Muscle layer of duodenum (tissue), 2 donors: ENCODE data around the gene NTSR1.

Experiments used
- H3K27ac ChIP-seq: one replicate; pipeline ENCODE4 v1.7.0; 2013; ENCODE audit warnings: mild to moderate bottlenecking, low read length
- H3K27me3 ChIP-seq: one replicate; pipeline ENCODE4 v1.7.0; 2013; ENCODE audit warnings: low read depth, mild to moderate bottlenecking, control low read depth, low read length
- H3K36me3 ChIP-seq, 2 donors: one replicate each; pipeline ENCODE4 v1.7.0; 2013; ENCODE audit warnings: low read length in 2 of 2, control low read depth in 1 of 2, mild to moderate bottlenecking in 1 of 2; ENCODE audit not compliant: insufficient read depth in 2 of 2, control insufficient read depth in 1 of 2
- H3K4me1 ChIP-seq, 2 donors: one replicate each; pipeline ENCODE4 v1.7.0; 2013; ENCODE audit warnings: low read length in 2 of 2, mild to moderate bottlenecking in 2 of 2, control low read depth in 1 of 2, moderate library complexity in 1 of 2; ENCODE audit not compliant: insufficient read depth in 2 of 2, control insufficient read depth in 1 of 2
- H3K4me3 ChIP-seq, 2 donors: one replicate each; pipeline ENCODE4 v1.7.0; 2013; ENCODE audit warnings: low read length in 2 of 2, low read depth in 1 of 2, mild to moderate bottlenecking in 1 of 2
- H3K9me3 ChIP-seq, 2 donors: one replicate each; pipeline ENCODE4 v1.7.0; 2013; ENCODE audit warnings: low read length in 2 of 2, control low read depth in 1 of 2, mild to moderate bottlenecking in 1 of 2; ENCODE audit not compliant: control insufficient read depth in 1 of 2
- donor health status: healthy.

Gene NTSR1

GRCh38 chr20:62696434-62696957, 12.1 kb upstream of the NTSR1 start:
- Histone ChIP-seq H3K27me3 (no peaks in the 10 kb centered on the region), H3K9me3 (no peaks in the 10 kb centered on the region), H3K27ac (no peak overlapping the region), H3K4me3 (no peak overlapping the region), H3K4me1 (no peaks in the 10 kb centered on the region), H3K36me3 (no peaks in the 10 kb centered on the region)

- Histone ChIP-seq H3K36me3 (no peaks in the 10 kb centered on the region), H3K9me3 (no peaks in the 10 kb centered on the region), H3K4me1 (no peaks in the 10 kb centered on the region), H3K4me3 (no peak overlapping the region), H3K27me3 (no peaks in the 10 kb centered on the region), H3K27ac (no peak overlapping the region)
Measured at GRCh38 chr20:62696989-62697388, 11.6 kb upstream of the NTSR1 start.

GRCh38 chr20:62697468-62697912, 11.1 kb upstream of the NTSR1 start:
- no peak overlapping the region for H3K27ac ChIP-seq
- no peaks in the 10 kb centered on the region for H3K36me3 ChIP-seq
- H3K27me3 ChIP-seq = no peaks in the 10 kb centered on the region
- no peaks in the 10 kb centered on the region for H3K4me1 ChIP-seq
- H3K9me3 ChIP-seq = no peaks in the 10 kb centered on the region
- no peak overlapping the region for H3K4me3 ChIP-seq

GRCh38 chr20:62698231-62698630, 10.4 kb upstream of the NTSR1 start:
- no peak overlapping the region for H3K4me3 ChIP-seq
- H3K36me3 ChIP-seq = no peaks in the 10 kb centered on the region
- H3K4me1 ChIP-seq = no peaks in the 10 kb centered on the region
- no peak overlapping the region for H3K27ac ChIP-seq
- no peaks in the 10 kb centered on the region for H3K27me3 ChIP-seq
- no peaks in the 10 kb centered on the region for H3K9me3 ChIP-seq

GRCh38 chr20:62699296-62699695, 9.3 kb upstream of the NTSR1 start:
- Histone ChIP-seq H3K27me3 (no peaks in the 10 kb centered on the region), H3K36me3 (no peaks in the 10 kb centered on the region), H3K4me1 (peaks cover 0 to 3% of the 10 kb centered on the region in 2 donors), H3K4me3 (no peak overlapping the region), H3K9me3 (no peaks in the 10 kb centered on the region), H3K27ac (no peak overlapping the region)

GRCh38 chr20:62699741-62700140, 8.9 kb upstream of the NTSR1 start:
- Histone ChIP-seq H3K4me1 (peaks cover 0 to 8% of the 10 kb centered on the region in 2 donors), H3K27ac (no peak overlapping the region), H3K27me3 (no peaks in the 10 kb centered on the region), H3K9me3 (no peaks in the 10 kb centered on the region), H3K4me3 (no peak overlapping the region), H3K36me3 (no peaks in the 10 kb centered on the region)

GRCh38 chr20:62700261-62700930, 8.2 kb upstream of the NTSR1 start:
- no peak overlapping the region for H3K27ac ChIP-seq
- H3K4me1 ChIP-seq = peaks cover 0 to 11% of the 10 kb centered on the region in 2 donors
- no peaks in the 10 kb centered on the region for H3K36me3 ChIP-seq
- no peak overlapping the region for H3K4me3 ChIP-seq
- no peaks in the 10 kb centered on the region for H3K9me3 ChIP-seq
- no peaks in the 10 kb centered on the region for H3K27me3 ChIP-seq

- no peaks in the 10 kb centered on the region for H3K36me3 ChIP-seq
- H3K27ac ChIP-seq = no peak overlapping the region
Measured at GRCh38 chr20:62701161-62702012, 7.2 kb upstream of the NTSR1 start.

GRCh38 chr20:62702013-62702300, 6.7 kb upstream of the NTSR1 start:
- H3K36me3 ChIP-seq = no peaks in the 10 kb centered on the region
- no peak overlapping the region for H3K4me3 ChIP-seq
- no peaks in the 10 kb centered on the region for H3K9me3 ChIP-seq
- H3K4me1 ChIP-seq = peaks cover 0 to 11% of the 10 kb centered on the region in 2 donors
- H3K27ac ChIP-seq = no peak overlapping the region
- no peaks in the 10 kb centered on the region for H3K27me3 ChIP-seq

More at GRCh38 chr20:62701161-62702012, 7.2 kb upstream of the NTSR1 start:
- H3K4me3 ChIP-seq = no peak overlapping the region
- no peaks in the 10 kb centered on the region for H3K9me3 ChIP-seq
- H3K4me1 ChIP-seq = peaks cover 0 to 11% of the 10 kb centered on the region in 2 donors
- H3K27me3 ChIP-seq = no peaks in the 10 kb centered on the region

GRCh38 chr20:62702895-62703852, 5.5 kb upstream of the NTSR1 start:
- H3K9me3 ChIP-seq = no peaks in the 10 kb centered on the region
- H3K27me3 ChIP-seq = peaks cover 4% of the 10 kb centered on the region
- peaks cover 0 to 11% of the 10 kb centered on the region in 2 donors for H3K4me1 ChIP-seq
- no peaks in the 10 kb centered on the region for H3K36me3 ChIP-seq
- H3K4me3 ChIP-seq = no peak overlapping the region
- no peak overlapping the region for H3K27ac ChIP-seq

- Histone ChIP-seq H3K4me3 (no peak overlapping the region), H3K36me3 (no peaks in the 10 kb centered on the region), H3K27me3 (peaks cover 5% of the 10 kb centered on the region), H3K4me1 (peaks cover 0 to 14% of the 10 kb centered on the region in 2 donors), H3K9me3 (no peaks in the 10 kb centered on the region), H3K27ac (no peak overlapping the region)
Measured at GRCh38 chr20:62703853-62704228, 4.8 kb upstream of the NTSR1 start.
